ENCODE measurements around the gene SPP1.
A peak's percentile ranks its signal among the peaks of the same experiment; 100 is the strongest.

The SPP1 gene

DNA sequence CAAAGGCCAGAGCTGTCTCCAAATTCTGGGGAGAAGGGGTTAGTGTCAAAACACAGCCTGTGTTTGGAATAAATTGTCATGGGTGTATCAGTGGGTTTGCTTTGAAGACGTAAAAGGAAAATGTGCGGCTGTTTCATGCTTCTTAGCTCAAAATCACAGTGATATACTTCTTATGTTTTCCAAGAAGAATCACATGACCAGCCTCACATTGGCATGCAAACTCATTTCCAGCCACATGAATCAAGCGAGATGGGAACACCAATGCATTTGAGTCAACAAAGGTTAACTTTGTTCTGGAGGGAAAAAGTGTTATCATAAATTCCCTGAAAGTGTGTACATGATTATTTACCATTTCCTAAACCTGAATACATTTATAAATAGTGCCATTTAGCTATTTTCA lies 19.0 kb upstream of the SPP1 start:
- no peak for DNase-seq

- DNase-seq: no peak
These were observed 18.5 kb upstream of the SPP1 start for GRCh38 chr4:87957061-87957460.

DNA sequence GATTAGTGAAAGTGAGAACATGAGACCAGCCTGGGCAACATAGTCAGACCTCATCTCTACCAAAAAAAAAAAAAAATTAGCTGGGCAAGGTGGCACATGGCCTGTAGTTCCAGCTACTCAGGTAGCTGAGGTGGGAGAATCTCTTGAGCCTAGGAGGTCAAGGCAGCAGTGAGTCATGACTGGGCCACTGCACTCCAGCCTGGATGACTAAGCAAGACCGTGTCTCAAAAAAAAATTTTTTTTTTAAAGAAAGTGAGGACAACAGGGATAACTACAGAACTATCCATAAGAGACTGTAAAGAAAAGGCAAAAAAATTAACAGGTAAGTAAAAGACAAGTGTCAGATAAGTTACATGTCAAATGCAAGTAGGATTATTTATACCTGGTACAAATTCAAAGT lies 13.5 kb upstream of the SPP1 start:
- DNase-seq: no peak

DNA sequence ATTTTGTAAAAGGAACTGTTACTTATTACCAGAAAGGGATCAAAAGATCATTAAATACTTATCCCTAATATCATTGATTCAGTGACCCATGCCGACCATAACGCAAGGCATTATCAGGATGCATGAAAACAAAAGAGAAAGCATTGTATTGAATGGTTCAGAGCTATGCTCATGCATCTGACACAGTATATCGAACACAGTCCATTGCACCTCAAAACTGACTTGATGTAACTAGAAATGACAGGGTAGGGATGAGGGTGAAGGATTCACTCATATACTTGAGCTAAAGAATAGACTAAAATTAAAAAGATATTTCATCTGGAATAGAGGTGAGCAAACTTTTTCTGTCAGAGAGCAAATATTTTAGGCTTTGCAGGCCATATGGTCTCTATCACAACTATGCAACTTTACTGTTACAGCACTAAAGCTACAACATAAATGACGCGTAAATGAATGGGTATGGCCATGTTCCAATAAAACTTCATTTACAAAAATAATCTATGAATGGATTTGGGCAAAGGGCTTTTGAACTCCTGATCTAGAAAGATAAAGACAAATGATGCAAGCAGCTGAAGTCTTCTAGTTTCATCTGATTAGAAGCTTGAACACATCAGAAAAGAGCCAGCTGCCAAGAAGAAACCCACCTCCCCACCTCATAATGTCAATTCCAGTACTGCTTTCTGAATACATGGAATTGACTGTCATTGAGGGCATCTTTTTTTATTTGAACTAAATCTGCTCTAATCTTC lies 12.9 kb upstream of the SPP1 start:
- DNase-seq: no peak

DNA sequence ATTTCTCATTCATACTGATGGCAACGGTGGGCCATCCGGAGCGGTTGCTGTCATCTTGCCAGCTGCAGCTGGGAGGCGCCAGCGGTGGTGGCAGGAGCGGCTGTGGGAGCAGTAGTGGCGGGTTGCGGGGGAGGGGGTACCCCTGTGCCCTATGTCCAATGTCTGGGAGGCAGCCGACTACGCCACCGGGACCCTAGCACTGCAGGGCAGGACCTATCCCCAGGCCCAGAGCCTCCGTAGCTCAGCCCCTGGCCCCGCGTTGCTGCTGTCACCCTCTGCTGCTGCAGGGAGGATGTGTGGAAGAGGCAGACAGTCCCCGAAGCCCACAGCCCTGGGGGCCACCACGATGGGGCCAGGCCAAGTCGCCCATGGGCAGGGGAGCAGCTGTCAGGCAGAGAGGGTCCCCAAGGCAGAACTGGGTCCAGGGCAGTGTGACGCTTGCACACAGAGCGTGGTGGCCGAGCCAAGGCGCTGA lies 10.0 kb upstream of the SPP1 start:
- no peak for DNase-seq

- DNase-seq: no peak
These were observed 9.4 kb upstream of the SPP1 start for GRCh38 chr4:87966095-87966496.

DNA sequence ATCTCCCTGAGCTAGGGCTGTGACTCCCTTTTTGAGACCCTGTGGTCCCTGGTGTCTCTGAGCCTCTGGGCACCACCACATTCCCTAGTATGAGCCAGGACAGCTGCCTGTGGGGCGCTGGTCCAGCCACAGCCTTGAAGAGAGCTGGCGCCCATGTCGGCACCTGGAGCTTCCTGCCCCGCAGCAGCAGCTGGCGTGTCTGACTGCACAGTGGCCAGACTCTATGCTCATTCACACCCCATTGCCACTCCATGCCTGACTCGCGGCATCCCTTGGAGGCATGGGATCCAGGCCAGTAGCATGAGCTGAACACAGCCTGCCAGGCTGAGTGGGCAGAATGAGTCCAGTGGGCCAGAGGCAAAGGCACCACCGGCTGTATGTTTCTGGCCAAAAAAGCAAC lies 8.3 kb upstream of the SPP1 start:
- no peak for DNase-seq

DNA sequence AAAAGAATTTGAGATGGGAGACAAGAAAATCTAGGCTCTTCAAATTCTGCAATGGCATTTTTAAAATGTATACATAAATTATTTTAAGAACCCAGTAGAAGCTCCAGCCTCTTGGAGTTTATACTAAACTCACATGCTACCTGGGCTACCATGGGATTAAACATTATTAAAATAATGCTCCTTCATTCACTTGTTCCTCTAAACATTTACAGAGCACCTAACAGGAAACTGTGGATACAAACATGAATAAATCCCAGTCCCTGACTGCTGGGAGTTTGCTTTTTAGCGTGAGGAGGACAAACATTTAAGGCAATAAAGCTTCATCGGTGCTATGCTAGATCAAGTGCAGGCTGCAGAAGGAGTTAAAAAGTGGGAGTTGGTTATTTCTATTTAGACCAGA lies 5.4 kb upstream of the SPP1 start:
- no peak for DNase-seq

DNA sequence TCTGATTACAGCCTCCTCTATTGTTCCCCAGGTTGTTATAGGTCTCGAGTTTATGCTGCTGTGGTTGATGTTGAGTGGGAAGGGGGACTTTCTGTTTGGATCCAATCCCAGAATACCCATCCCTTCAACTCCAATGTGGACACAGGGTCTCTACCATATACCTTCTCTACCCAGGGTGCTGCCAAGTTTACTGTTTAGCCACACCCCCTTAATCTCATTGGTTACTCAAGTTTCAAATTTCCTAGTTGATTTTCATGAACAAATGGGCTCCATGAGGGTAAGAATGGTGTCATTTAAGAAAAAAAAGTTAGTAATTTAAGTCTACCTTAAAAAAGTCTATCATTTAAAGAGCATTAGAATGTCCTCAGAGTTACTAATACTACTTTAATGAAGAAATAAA lies 3.6 kb upstream of the SPP1 start:
- DNase-seq: no peak

DNA sequence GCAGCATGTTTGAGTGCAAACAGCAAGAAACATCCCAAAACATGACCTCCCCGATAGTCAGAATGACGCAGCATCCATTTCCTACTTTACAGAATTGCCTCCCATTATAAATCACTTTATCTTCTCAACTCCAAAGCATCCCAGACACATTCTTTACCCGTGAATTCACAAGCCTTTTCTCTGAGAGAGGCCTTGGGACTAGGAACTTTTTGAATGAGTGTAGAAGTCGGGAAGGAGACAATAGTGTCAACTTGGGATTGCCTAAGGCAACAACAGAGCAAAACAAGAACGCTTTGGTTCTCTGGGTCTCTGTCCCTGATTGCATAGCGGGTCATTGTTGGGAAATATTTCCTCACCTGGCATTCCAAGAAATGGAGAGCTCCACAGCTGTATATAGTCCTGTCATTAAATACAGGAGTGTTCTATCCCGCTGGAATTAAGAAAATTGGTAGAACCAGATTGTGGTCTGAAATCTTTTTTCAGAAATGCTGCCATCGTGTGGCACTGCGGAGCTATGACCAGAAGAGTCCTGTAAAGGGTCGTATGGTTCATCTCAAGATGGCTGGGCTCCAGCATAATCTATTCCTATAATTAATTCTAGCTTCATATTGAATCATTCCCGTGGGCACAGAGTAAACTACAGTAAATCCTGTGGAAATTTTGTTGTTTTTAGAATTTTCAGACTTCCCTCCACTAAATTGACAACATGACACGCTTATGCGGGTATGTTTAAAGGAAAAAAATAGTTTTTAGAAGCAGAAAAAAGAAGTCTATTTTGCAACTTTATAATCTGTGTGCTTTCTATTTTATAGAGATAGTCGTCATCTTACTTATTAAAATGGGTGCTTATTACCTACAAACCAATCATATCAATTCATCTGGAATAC lies 2.0 kb upstream of the SPP1 start:
- DNase-seq: peak; percentile 10

- DNase-seq: no peak
These were observed 555 bp upstream of the SPP1 start for GRCh38 chr4:87974856-87975462.

DNA sequence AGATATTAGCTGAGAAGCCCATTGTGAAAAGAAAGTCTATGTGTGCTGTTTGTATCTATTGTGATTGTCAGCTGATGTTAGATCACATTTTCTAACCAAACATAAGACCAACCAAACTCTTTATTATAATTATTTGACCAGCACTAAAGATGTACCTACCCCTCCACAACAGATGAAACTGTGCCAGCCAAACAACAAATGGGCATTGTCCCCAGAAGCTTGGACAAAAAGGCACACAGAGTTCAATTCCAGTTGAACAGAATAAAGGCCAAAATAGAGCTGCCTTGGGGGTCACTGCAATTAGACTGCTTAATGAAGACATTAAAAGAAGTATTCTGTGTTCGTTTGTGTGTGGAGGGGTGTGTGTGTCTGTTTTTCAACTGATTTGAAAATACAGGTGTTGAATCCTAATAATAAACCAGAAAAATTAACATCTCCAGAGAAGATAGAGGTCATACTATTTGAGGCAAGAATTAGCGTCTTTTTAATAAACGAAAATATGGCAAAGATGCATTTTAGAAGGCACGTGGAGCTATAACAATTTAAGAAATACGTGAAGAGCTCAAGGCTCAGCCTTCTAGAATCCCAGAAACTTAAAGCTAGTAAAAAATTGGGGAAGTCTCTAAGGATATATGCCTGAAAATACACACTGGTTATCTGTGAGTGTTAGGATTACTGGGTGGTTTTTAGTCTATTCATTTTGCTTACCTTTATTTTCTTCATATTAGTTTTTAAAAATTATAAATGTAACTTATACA lies 2.2 kb downstream of the SPP1 start:
- DNase-seq: no peak

- no peak for DNase-seq
These were observed 3.2 kb downstream of the SPP1 start for GRCh38 chr4:87978681-87979080.

GRCh38 chr4:87979810-87980209 lies 4.3 kb downstream of the SPP1 start:
- DNase-seq: no peak

DNA sequence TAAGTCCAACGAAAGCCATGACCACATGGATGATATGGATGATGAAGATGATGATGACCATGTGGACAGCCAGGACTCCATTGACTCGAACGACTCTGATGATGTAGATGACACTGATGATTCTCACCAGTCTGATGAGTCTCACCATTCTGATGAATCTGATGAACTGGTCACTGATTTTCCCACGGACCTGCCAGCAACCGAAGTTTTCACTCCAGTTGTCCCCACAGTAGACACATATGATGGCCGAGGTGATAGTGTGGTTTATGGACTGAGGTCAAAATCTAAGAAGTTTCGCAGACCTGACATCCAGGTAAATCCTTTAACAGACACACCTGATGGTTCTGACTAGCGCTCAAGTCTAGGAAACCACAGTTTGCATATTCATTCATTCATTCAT lies 6.0 kb downstream of the SPP1 start:
- no peak for DNase-seq

DNA sequence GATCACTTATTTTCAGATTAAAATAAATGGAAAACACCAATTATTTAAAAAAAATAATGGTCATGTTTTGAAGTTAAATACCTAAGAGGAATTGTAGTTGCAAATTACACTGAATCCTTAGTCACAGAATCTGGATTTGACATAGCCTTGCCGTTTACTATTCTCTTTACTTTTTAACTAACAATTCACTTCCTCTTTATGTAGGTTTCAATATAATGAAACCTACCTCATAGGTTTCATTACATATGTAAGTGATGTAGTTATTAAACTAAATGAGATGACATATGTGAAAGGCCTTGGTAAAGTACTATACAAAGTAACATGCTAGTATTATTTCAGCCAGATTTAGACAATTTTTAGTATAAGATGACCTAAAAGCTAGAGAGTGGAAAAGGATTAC lies 6.5 kb downstream of the SPP1 start:
- DNase-seq: no peak

GRCh38 chr4:87982446-87983010 lies 7.0 kb downstream of the SPP1 start:
- no peak for DNase-seq

DNA sequence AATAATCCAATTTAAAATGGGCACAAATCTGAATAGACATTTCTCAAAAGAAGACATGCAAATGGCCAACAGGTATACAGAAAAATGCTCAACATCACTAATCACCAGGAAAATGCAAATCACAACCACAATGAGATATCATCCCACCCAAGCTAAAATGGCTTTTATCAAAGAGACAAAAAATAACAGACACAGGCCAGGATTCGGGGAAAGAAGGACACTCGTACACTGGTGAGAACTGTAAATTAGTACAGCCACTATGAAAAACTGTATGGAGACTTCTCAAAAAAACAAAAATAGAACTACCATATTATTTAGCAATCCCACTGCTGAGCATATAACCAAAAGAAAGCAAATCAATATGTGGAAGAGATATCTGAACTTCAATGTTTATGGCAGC lies 8.5 kb downstream of the SPP1 start:
- DNase-seq: no peak

DNA sequence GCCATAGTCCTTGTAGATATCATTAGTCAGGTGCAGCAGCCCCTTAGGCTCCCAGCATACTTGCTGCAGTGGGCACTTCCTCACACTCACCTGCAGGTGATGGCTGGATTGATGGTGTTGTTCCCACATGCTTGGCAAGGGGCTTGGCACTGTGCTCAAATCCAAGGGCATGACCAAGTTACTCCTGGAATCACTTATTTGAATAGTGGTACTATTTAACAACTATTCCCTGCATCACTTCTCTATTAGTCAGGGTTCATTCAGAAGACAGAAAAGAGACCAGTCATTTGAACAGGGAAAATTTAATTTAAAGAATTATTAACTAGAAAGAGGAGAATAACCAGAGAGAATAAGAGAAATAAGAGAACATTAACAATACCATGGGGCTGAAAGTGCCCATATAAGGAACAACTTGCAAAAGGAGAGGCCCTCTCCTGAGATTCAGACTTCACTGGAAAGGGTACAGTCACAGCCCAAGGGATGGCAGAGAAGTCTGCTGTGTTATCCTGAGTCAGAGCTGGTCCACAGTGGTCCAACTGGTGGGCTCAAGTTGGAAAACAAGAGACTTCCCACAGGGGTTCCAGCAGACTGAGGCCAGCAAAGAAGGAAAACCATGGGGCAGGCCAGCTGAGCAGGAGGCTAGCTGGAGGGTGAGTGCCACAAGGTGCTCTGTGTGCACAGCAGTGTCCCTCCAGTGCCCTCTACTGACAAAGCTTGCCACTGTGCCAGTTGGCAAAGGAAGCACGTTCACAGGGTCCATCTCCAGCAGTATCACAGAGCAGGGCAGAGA lies 9.8 kb downstream of the SPP1 start:
- DNase-seq: peak; percentile 6

GRCh38 chr4:87985887-87986200 lies 10.3 kb downstream of the SPP1 start:
- no peak for DNase-seq

DNA sequence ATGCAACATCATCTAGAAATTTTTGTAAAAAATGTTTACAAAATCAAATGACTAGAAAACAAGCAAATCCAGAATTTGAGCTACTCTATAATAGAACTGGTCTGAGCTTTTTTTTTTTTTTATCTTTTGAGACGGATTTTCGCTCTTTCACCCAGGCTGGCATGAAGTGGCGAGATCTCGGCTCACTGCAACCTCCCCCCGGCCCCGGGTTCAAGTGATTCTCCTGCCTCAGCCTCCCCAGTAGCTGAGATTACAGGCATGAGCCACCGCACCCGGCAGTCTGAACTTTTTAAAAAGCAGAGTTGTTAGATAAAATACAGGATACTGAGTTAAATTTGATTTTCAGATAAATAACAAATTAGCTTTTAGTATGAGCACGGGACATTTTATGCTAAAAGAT lies 11.0 kb downstream of the SPP1 start:
- no peak for DNase-seq

DNA sequence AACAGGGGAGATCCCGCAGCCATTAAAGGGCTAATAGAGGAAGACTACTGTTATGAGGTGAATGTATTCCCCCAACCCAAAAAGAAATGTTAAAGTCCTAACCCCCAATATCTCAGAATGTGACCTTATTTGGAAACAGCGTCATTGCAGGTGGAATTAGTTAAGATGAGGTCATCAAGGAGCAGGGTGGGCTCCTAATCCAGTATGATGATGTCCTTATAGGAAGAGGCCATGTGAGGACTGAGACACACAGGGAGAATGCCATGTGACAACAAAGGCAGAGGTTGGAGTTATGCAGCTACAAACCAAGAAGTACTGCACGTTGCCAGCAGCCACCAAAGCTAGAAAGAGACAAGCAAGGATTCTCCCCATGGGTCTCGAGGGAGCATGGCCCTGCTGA lies 14.3 kb downstream of the SPP1 start:
- DNase-seq: no peak
